IPS-15b (cell line): ENCODE measurements around the gene PATL2.
"Not testable (repeated sequence)": the region's sequence is repeated elsewhere in the genome, so short reads cannot be mapped to it uniquely, and the experiment has no call there.

Experiments
- H3K27me3 ChIP-seq: one replicate; pipeline ENCODE4 v1.6.1; 2013; ENCODE audit warnings: low read length; ENCODE audit not compliant: control insufficient read depth, insufficient read depth
- H3K36me3 ChIP-seq: one replicate; pipeline ENCODE4 v1.6.1; 2013; ENCODE audit warnings: low read length; ENCODE audit not compliant: control insufficient read depth, insufficient read depth
- H3K4me1 ChIP-seq: one replicate; pipeline ENCODE4 v1.6.1; 2013; ENCODE audit warnings: mild to moderate bottlenecking, low read length; ENCODE audit not compliant: control insufficient read depth, insufficient read depth
- H3K4me3 ChIP-seq: one replicate; pipeline ENCODE4 v1.5.1; 2013; ENCODE audit warnings: low read depth, low read length
- H3K9ac ChIP-seq: one replicate; pipeline ENCODE4 v1.6.1; 2013; ENCODE audit warnings: low read depth, mild to moderate bottlenecking, low read length
- H3K9me3 ChIP-seq: one replicate; pipeline ENCODE4 v1.6.1; 2013; ENCODE audit warnings: mild to moderate bottlenecking, low read length; ENCODE audit not compliant: control insufficient read depth, insufficient read depth

Gene PATL2

DNA sequence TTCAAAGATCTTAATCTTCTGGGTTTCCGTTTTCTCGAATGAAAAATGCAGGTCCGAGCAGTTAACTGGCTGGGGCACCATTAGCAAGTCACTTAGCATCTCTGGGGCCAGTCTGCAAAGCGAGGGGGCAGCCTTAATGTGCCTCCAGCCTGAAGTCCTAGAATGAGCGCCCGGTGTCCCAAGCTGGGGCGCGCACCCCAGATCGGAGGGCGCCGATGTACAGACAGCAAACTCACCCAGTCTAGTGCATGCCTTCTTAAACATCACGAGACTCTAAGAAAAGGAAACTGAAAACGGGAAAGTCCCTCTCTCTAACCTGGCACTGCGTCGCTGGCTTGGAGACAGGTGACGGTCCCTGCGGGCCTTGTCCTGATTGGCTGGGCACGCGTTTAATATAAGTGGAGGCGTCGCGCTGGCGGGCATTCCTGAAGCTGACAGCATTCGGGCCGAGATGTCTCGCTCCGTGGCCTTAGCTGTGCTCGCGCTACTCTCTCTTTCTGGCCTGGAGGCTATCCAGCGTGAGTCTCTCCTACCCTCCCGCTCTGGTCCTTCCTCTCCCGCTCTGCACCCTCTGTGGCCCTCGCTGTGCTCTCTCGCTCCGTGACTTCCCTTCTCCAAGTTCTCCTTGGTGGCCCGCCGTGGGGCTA is at the start of gene PATL2, which contains the start of gene B2M:
PATL2 (minus strand) TSS at position 228 of the 647 bp plus-strand sequence. CDS start 34,833 bp downstream, outside the sequence.
B2M (plus strand) TSS at position 422 of the 647 bp plus-strand sequence; CDS start at position 452, 30 bp downstream.
- Histone ChIP-seq H3K9me3 (no peaks in the 10 kb centered on the region), H3K9ac (peak within 1 kb of the TSS; percentile 79), H3K36me3 (peaks cover 4% of the 10 kb centered on the region), H3K4me1 (no peaks in the 10 kb centered on the region), H3K4me3 (peak within 1 kb of the TSS; percentile 91), H3K27me3 (peaks cover 4% of the 10 kb centered on the region)

DNA sequence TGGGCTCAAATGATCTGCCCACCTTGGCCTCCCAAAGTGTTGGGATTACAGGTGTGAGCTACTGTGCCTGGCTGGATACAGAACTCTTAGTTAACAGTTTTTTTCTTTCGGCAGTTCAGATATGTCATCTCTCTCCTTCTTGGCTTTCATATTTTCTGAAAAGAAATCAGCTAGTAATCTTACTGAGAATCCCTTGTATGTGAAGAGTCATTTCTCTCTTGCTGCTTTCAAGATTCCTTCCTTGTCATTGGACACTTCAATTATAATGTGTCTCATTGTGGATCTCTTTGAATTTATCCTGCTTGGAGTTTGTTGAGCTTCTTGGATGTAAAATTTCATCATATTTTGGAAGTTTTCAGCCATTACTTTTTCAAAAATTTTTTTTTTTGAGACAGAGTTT is 42.2 kb upstream of the PATL2 start:
- Histone ChIP-seq H3K27me3 (no peaks in the 10 kb centered on the region), H3K9me3 (no peaks in the 10 kb centered on the region)

DNA sequence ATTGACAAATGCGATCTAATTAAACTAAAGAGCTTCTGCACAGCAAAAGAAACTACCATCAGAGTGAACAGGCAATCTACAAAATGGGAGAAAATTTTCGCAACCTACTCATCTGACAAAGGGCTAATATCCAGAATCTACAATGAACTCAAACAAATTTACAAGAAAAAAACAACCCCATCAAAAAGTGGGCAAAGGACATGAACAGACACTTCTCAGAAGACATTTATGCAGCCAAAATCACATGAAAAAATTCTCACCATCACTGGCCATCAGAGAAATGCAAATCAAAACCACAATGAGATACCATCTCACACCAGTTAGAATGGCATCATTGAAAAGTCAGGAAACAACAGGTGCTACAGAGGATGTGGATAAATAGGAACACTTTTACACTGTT is 32.3 kb upstream of the PATL2 start:
- H3K36me3 ChIP-seq, H3K27me3 ChIP-seq, H3K4me3 ChIP-seq, H3K4me1 ChIP-seq, H3K9me3 ChIP-seq, H3K9ac ChIP-seq: not testable (repeated sequence)

More for the DNA sequence above, 42.2 kb upstream of the PATL2 start:
- Histone ChIP-seq H3K4me1 (no peaks in the 10 kb centered on the region), H3K36me3 (no peaks in the 10 kb centered on the region), H3K4me3 (no peak overlapping the region), H3K9ac (no peak overlapping the region)

DNA sequence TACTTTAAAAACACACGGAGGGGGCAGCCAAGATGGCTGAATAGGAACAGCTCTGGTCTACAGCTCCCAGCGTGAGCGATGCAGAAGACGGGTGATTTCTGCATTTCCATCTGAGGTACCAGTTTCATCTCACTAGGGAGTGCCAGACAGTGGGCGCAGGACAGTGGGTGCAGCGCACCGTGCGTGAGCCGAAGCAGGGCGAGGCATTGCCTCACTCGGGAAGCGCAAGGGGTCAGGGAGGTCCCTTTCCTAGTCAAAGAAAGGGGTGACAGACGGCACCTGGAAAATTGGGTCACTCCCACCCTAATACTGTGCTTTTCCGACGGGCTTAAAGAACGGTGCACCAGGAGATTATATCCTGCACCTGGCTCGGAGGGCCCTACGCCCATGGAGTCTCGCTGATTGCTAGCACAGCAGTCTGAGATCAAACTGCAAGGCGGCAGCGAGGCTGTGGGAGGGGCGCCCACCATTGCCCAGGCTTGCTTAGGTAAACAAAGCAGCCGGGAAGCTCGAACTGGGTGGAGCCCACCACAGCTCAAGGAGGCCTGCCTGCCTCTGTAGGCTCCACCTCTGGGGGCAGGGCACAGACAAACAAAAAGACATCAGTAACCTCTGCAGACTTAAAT is 28.2 kb upstream of the PATL2 start:
- not testable (repeated sequence) for H3K4me1 ChIP-seq, H3K9ac ChIP-seq, H3K9me3 ChIP-seq, H3K4me3 ChIP-seq, H3K27me3 ChIP-seq, H3K36me3 ChIP-seq

- Histone ChIP-seq H3K9ac (no peak overlapping the region), H3K9me3 (no peaks in the 10 kb centered on the region), H3K27me3 (no peaks in the 10 kb centered on the region), H3K36me3 (no peaks in the 10 kb centered on the region), H3K4me3 (no peak overlapping the region), H3K4me1 (peaks cover 4% of the 10 kb centered on the region)
Measured at GRCh38 chr15:44738340-44738984, 27.3 kb upstream of the PATL2 start.

GRCh38 chr15:44736181-44736765 is 25.1 kb upstream of the PATL2 start, which contains the start of gene TRIM69:
Gene TRIM69 (plus strand): TSS chr15:44736528. CDS start chr15:44736705, 177 bp downstream.
- no peak within 1 kb of the TSS for H3K4me3 ChIP-seq
- H3K36me3 ChIP-seq = no peaks in the 10 kb centered on the region
- H3K9ac ChIP-seq = no peak within 1 kb of the TSS
- no peaks in the 10 kb centered on the region for H3K9me3 ChIP-seq
- H3K27me3 ChIP-seq = no peaks in the 10 kb centered on the region
- peaks cover 4% of the 10 kb centered on the region for H3K4me1 ChIP-seq

DNA sequence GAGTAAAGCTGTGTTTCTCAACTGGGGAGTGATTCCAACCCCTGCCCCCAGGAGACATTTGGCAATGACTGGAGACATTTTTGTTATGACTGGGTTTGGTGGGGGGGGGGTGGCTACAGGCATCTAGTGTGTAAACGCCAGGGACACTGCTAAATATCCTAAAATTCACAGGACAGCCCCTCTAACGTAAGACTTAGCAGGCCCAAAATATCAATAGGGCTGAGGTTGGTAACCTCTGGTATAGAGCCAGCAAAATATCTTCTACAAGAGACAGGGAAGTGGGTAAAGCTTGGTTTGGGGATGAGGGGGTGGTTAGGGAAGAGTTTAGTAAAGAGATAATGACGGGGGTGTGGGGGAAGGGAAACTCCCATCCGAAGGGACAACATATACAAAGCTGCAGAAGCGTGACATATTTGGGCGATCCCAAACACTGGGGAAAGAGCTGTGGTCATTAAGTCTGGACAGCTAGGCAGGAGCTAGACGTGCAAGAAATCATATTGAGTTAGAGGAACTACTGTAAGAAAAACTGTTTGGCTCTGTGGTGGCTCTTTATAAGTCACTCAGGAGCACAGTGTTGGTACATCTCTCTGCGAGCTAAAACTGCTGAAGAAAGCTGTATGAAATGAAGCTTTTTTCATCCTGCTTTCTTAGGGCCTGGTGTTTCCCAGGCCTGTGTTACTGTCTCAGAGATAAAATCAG is 24.5 kb upstream of the PATL2 start:
- Histone ChIP-seq H3K36me3 (no peaks in the 10 kb centered on the region), H3K9ac (no peak overlapping the region), H3K9me3 (no peaks in the 10 kb centered on the region), H3K27me3 (no peaks in the 10 kb centered on the region), H3K4me1 (peaks cover 4% of the 10 kb centered on the region), H3K4me3 (no peak overlapping the region)

DNA sequence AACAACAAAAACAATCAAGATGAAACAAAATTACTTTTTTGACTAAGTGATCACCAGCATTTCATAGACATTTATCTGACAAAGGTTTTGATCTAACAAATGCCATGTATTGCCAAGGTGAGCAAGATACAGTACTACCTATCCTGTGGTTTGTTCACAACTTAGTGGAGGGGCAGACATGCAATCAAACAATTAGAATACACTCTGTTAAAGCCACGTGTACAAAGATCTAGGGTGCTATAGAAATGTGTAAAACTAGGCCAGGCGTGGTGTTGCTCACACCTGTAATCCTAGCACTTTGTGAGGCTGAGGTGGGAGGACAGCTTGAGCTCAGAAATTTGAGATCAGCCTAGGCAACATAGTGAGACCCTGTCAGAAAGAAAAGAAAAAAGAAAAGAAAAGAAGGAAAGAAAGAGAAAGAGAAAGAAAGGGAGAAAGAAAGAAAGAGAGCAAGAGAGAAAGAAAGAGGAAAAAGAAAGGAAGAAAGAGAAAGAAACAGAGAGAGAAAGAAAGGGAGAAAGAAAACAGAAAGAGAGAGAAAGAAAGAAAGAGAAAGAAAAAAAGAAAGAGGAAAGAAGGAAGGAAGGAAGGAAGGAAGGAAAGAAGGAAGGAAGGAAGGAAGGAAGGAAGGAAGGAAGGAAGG is 23.8 kb upstream of the PATL2 start:
- no peak overlapping the region for H3K4me3 ChIP-seq
- no peaks in the 10 kb centered on the region for H3K9me3 ChIP-seq
- H3K4me1 ChIP-seq = peaks cover 4% of the 10 kb centered on the region
- no peaks in the 10 kb centered on the region for H3K27me3 ChIP-seq
- no peaks in the 10 kb centered on the region for H3K36me3 ChIP-seq
- no peak overlapping the region for H3K9ac ChIP-seq

- H3K27me3 ChIP-seq = no peaks in the 10 kb centered on the region
- no peaks in the 10 kb centered on the region for H3K36me3 ChIP-seq
- H3K9ac ChIP-seq = peak overlapping the region; percentile 56
- H3K9me3 ChIP-seq = no peaks in the 10 kb centered on the region
- H3K4me3 ChIP-seq = peak overlapping the region; percentile 76
- peaks cover 4% of the 10 kb centered on the region for H3K4me1 ChIP-seq
Measured at GRCh38 chr15:44729408-44730127, 18.4 kb upstream of the PATL2 start.

DNA sequence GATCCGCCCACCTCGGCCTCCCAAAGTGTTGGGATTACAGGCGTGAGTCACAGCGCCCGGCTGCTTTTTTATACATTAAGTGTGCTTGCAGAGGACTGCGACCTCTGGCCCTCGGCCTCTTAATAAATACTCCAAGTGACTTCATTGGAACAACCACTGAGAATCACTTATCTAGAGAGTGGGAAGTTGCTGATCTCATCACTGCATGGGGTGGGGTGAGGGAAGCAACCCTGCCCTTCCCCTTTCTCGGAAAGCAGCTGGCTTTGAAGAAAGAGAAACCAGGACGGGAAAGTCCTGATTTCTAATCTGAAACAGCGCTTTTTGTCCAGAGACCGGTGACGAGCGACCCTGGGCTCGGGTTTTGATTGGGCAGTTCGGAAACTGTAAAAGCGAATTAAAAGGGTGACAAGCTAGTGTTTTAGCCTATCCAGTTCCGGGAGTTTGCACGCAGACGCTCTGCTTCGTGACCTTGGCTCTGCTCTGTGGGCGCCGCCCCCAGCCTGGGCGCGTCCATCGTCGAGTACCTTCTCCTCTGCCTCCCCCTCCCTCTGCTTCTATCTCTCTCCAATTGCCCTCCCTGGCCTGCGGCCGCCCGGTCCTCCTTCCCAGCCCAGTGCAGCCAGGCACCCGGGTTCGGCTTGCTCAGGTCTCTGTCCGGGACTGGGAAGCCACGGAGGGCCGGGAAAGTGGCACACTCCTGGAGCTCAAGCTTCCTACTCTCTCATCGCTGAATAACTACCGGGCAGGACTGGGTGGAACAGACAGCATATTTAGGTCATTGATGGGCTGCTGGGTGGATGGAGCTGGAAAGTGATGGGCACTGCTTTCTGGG is 17.7 kb upstream of the PATL2 start:
- H3K9ac ChIP-seq = peak overlapping the region; percentile 71
- H3K4me1 ChIP-seq = peaks cover 4% of the 10 kb centered on the region
- H3K4me3 ChIP-seq = peak overlapping the region; percentile 76
- H3K9me3 ChIP-seq = no peaks in the 10 kb centered on the region
- no peaks in the 10 kb centered on the region for H3K27me3 ChIP-seq
- H3K36me3 ChIP-seq = no peaks in the 10 kb centered on the region
